Loucy (cell line): ENCODE results near the gene PDXDC1.

Experiments
- EZH2phosphoT487 ChIP-seq: fragments of 200-600 bp; IDR thresholded peaks from 2 replicates; pipeline ENCODE4 v1.6.1; 2018; ENCODE audit warnings: antibody characterized with exemption, mild to moderate bottlenecking, moderate library complexity, borderline replicate concordance
- TF ChIP-seq, protein P1 (sequence below): fragments of 200-600 bp; sonication (generic); conservative IDR thresholded peaks from 2 replicates; pipeline ENCODE4 v1.5.1; 2014; ENCODE audit warnings: mild to moderate bottlenecking, antibody characterized with exemption, low read length

DNA sequence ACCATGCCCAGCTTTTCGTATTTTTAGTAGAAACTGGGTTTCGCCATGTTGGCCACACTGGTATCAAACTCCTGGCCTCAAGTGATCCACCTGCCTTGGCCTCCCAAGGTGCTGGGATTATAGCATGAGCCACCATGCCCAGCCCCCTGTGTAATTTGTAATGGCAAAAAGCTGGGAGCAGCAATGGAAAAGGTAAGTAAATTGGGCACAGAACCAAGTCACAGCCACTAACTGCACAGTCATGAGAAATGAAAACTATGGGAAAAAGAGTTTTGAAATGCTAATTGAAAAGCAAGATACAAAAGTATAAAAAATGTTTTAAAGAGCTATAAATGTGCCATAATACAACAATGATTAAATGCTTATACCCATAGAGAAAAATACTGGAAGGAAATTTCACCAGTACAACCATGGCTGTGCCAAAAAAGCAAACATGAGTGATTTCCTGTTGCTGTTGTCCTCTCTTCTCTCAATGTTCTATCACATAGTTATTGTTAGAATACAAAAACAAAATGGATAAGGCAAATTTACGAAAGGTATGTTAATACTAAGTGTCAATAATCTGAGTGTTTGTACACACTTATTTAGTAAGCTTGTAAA lies 74.9 kb downstream of the PDXDC1 start:
- TF ChIP-seq, protein P1, sequence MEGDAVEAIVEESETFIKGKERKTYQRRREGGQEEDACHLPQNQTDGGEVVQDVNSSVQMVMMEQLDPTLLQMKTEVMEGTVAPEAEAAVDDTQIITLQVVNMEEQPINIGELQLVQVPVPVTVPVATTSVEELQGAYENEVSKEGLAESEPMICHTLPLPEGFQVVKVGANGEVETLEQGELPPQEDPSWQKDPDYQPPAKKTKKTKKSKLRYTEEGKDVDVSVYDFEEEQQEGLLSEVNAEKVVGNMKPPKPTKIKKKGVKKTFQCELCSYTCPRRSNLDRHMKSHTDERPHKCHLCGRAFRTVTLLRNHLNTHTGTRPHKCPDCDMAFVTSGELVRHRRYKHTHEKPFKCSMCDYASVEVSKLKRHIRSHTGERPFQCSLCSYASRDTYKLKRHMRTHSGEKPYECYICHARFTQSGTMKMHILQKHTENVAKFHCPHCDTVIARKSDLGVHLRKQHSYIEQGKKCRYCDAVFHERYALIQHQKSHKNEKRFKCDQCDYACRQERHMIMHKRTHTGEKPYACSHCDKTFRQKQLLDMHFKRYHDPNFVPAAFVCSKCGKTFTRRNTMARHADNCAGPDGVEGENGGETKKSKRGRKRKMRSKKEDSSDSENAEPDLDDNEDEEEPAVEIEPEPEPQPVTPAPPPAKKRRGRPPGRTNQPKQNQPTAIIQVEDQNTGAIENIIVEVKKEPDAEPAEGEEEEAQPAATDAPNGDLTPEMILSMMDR, result no peak
- TF ChIP-seq EZH2phosphoT487, result no peak
